ENCODE results near the gene SLC25A23. TPM values are rescaled to one million over a fixed set of nuclear protein-coding genes. Genes with fewer than 3 reads are reported as not detected.

Gene SLC25A23
- total and polyA plus RNA-seq, 9 of the 15 experiments (the other 6 are each of a cell fraction or from before 2014, with no cell fraction given), result 6.1 to 72.0 (median 26.6) TPM

DNA sequence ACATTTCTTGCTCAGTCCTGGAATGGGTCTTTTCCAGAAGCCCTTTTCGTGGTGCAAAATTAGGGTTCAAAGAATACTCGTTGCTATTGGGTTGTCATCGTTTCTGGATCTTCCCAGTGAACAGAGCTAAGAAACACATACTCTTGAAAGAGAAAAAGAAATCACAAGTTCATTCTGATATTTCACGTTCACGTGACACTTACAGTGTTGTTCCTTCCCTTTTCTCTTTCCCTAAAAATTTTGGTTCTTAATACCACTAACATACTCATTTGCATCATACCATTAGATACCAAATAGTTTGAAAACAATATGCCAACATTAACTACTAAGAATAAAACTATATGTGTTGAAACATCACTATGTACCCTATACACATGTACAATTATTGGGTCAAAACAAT, 53.2 kb downstream of the SLC25A23 start (continued):
- TF ChIP-seq, protein P1, sequence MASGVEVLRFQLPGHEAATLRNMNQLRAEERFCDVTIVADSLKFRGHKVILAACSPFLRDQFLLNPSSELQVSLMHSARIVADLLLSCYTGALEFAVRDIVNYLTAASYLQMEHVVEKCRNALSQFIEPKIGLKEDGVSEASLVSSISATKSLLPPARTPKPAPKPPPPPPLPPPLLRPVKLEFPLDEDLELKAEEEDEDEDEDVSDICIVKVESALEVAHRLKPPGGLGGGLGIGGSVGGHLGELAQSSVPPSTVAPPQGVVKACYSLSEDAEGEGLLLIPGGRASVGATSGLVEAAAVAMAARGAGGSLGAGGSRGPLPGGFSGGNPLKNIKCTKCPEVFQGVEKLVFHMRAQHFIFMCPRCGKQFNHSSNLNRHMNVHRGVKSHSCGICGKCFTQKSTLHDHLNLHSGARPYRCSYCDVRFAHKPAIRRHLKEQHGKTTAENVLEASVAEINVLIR (CRISPR knock-in tag; IDR thresholded peaks at IDR 0.05), result no peak
- TF ChIP-seq, protein P2, sequence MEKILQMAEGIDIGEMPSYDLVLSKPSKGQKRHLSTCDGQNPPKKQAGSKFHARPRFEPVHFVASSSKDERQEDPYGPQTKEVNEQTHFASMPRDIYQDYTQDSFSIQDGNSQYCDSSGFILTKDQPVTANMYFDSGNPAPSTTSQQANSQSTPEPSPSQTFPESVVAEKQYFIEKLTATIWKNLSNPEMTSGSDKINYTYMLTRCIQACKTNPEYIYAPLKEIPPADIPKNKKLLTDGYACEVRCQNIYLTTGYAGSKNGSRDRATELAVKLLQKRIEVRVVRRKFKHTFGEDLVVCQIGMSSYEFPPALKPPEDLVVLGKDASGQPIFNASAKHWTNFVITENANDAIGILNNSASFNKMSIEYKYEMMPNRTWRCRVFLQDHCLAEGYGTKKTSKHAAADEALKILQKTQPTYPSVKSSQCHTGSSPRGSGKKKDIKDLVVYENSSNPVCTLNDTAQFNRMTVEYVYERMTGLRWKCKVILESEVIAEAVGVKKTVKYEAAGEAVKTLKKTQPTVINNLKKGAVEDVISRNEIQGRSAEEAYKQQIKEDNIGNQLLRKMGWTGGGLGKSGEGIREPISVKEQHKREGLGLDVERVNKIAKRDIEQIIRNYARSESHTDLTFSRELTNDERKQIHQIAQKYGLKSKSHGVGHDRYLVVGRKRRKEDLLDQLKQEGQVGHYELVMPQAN (IDR thresholded peaks at IDR 0.05; ENCODE audit: borderline replicate concordance), result no peak
- TF ChIP-seq ZNF444 (CRISPR knock-in tag; IDR thresholded peaks at IDR 0.05) (no peak), ZNF232 (CRISPR knock-in tag; IDR thresholded peaks at IDR 0.05) (no peak), ZNF57 (CRISPR knock-in tag; IDR thresholded peaks at IDR 0.05) (no peak), TGIF2 (CRISPR knock-in tag; IDR thresholded peaks at IDR 0.05) (no peak), SRSF9 (IDR thresholded peaks at IDR 0.05; ENCODE audit: borderline replicate concordance, low read depth, low read length) (no peak)

All from K562 (cell line).